Cardiac fibroblast (primary cell): ENCODE measurements around the gene CD33.

ENCODE experiments used
- DNase-seq, 2 donors: peaks; one replicate each; pipeline versions ENCODE4 v3.0.0 to v3.0.0-alpha.2; 2010; ENCODE audit warnings: low read depth in 2 of 2
- H3K4me3 ChIP-seq, 2 donors: replicated peaks in 1 of 2; 1 replicate in 1 of 2; 2 replicates in 1 of 2; pipeline ENCODE4 v1.5.1; 2011; ENCODE audit warnings: low read depth in 2 of 2, low read length in 2 of 2, mild to moderate bottlenecking in 2 of 2, moderate library complexity in 1 of 2
- CTCF ChIP-seq: IDR thresholded peaks from one replicate; pipeline ENCODE4 v1.5.1; 2011; ENCODE audit warnings: low read depth, mild to moderate bottlenecking, low read length, inconsistent platforms

The CD33 gene

GRCh38 chr19:51186323-51186722 is 38.6 kb upstream of the CD33 start:
- no peak for TF ChIP-seq CTCF
- no peak overlapping the region for H3K4me3 ChIP-seq
- no peak for DNase-seq

- DNase-seq = no peak
- no peak overlapping the region for H3K4me3 ChIP-seq
- no peak for TF ChIP-seq CTCF
These were observed 37.3 kb upstream of the CD33 start for GRCh38 chr19:51187395-51188226.

GRCh38 chr19:51188227-51188559 is 36.7 kb upstream of the CD33 start:
- no peak for DNase-seq
- no peak for TF ChIP-seq CTCF
- H3K4me3 ChIP-seq = no peak overlapping the region

GRCh38 chr19:51192689-51193088 is 32.2 kb upstream of the CD33 start:
- TF ChIP-seq CTCF = no peak
- DNase-seq = no peak
- no peak overlapping the region for H3K4me3 ChIP-seq

GRCh38 chr19:51194527-51195315 is 30.2 kb upstream of the CD33 start:
- H3K4me3 ChIP-seq = no peak overlapping the region
- DNase-seq = no peak
- no peak for TF ChIP-seq CTCF

GRCh38 chr19:51195316-51195586 is 29.6 kb upstream of the CD33 start:
- no peak for TF ChIP-seq CTCF
- H3K4me3 ChIP-seq = no peak overlapping the region
- DNase-seq = no peak
